Measurements from ENCODE around the gene TTC7B. TPM values are rescaled to one million over a fixed set of nuclear protein-coding genes. Genes with fewer than 3 reads are reported as not detected.

Gene TTC7B
- total RNA-seq, 2 donors from 2014 or later = 25.0 to 40.7 TPM

GRCh38 chr14:90731487-90731886 lies 84.7 kb downstream of the TTC7B start:
- intact Hi-C loops (cut with DNase I) = no loop called here
- TF ChIP-seq, protein P1, sequence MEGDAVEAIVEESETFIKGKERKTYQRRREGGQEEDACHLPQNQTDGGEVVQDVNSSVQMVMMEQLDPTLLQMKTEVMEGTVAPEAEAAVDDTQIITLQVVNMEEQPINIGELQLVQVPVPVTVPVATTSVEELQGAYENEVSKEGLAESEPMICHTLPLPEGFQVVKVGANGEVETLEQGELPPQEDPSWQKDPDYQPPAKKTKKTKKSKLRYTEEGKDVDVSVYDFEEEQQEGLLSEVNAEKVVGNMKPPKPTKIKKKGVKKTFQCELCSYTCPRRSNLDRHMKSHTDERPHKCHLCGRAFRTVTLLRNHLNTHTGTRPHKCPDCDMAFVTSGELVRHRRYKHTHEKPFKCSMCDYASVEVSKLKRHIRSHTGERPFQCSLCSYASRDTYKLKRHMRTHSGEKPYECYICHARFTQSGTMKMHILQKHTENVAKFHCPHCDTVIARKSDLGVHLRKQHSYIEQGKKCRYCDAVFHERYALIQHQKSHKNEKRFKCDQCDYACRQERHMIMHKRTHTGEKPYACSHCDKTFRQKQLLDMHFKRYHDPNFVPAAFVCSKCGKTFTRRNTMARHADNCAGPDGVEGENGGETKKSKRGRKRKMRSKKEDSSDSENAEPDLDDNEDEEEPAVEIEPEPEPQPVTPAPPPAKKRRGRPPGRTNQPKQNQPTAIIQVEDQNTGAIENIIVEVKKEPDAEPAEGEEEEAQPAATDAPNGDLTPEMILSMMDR (IDR thresholded peaks at IDR 0.05) = no peak
- TF ChIP-seq POLR2AphosphoS5 (IDR thresholded peaks at IDR 0.05) (no peak), POLR2A (IDR thresholded peaks at IDR 0.05) (no peak)
- Histone ChIP-seq H3K4me3 (no peak overlapping the region), H3K36me3 (no peaks in the 10 kb centered on the region), H3K9me3 (no peaks in the 10 kb centered on the region), H3K4me1 (replicated peaks) (peaks cover 4% of the 10 kb centered on the region), H3K27me3 (replicated peaks; ENCODE audit: insufficient read depth) (no peaks in the 10 kb centered on the region), H3K27ac (no peak overlapping the region)
- DNase-seq (ENCODE audit: low spot score) = peak; percentile 2
- WGBS = 93% methylated on average over 11 of the region's 11 CpGs

GRCh38 chr14:90730206-90730766 lies 85.9 kb downstream of the TTC7B start:
- Histone ChIP-seq H3K4me1 (replicated peaks) (peaks cover 4% of the 10 kb centered on the region), H3K27me3 (replicated peaks; ENCODE audit: insufficient read depth) (no peaks in the 10 kb centered on the region), H3K27ac (no peak overlapping the region), H3K36me3 (no peaks in the 10 kb centered on the region), H3K4me3 (no peak overlapping the region), H3K9me3 (no peaks in the 10 kb centered on the region)
- no peak for DNase-seq (ENCODE audit: low spot score)
- TF ChIP-seq, protein P1 (IDR thresholded peaks at IDR 0.05) = no peak
- no peak for TF ChIP-seq POLR2A (IDR thresholded peaks at IDR 0.05)
- no peak for TF ChIP-seq POLR2AphosphoS5 (IDR thresholded peaks at IDR 0.05)
- intact Hi-C loops (cut with DNase I) = no loop called here
- 96% methylated on average over 9 of the region's 9 CpGs for WGBS

GRCh38 chr14:90728951-90729350 lies 87.3 kb downstream of the TTC7B start:
- intact Hi-C loops (cut with DNase I) = no loop called here
- Histone ChIP-seq H3K27ac (no peak overlapping the region), H3K4me1 (replicated peaks) (peaks cover 4% of the 10 kb centered on the region), H3K4me3 (no peak overlapping the region), H3K9me3 (no peaks in the 10 kb centered on the region), H3K36me3 (no peaks in the 10 kb centered on the region), H3K27me3 (replicated peaks; ENCODE audit: insufficient read depth) (no peaks in the 10 kb centered on the region)
- 88% methylated on average over 5 of the region's 5 CpGs for WGBS
- TF ChIP-seq POLR2A (IDR thresholded peaks at IDR 0.05) (no peak), POLR2AphosphoS5 (IDR thresholded peaks at IDR 0.05) (no peak)
- TF ChIP-seq, protein P1 (IDR thresholded peaks at IDR 0.05) = no peak
- DNase-seq (ENCODE audit: low spot score) = no peak

- TF ChIP-seq, protein P1 (IDR thresholded peaks at IDR 0.05) = no peak
- TF ChIP-seq POLR2AphosphoS5 (IDR thresholded peaks at IDR 0.05) (no peak), POLR2A (IDR thresholded peaks at IDR 0.05) (no peak)
- Histone ChIP-seq H3K4me3 (no peak overlapping the region), H3K36me3 (no peaks in the 10 kb centered on the region), H3K4me1 (replicated peaks) (no peaks in the 10 kb centered on the region), H3K9me3 (no peaks in the 10 kb centered on the region), H3K27ac (peak overlapping the region in 1 of 2 donors; percentile 55), H3K27me3 (replicated peaks; ENCODE audit: insufficient read depth) (no peaks in the 10 kb centered on the region)
- 87% methylated on average over 13 of the region's 13 CpGs for WGBS
- intact Hi-C loops (cut with DNase I) = no loop called here
- no peak for DNase-seq (ENCODE audit: low spot score)
Measured at GRCh38 chr14:90727082-90727481, 89.1 kb downstream of the TTC7B start.

GRCh38 chr14:90726656-90727055 lies 89.6 kb downstream of the TTC7B start:
- no peaks in the 10 kb centered on the region for H3K27me3 ChIP-seq (replicated peaks; ENCODE audit: insufficient read depth)
- no peak overlapping the region for H3K4me3 ChIP-seq
- intact Hi-C loops (cut with DNase I) = no loop called here
- no peaks in the 10 kb centered on the region for H3K4me1 ChIP-seq (replicated peaks)
- no peaks in the 10 kb centered on the region for H3K9me3 ChIP-seq
- peak; percentile 88 for DNase-seq (ENCODE audit: low spot score)
- WGBS = 10% methylated on average over 9 of the region's 9 CpGs
- H3K36me3 ChIP-seq = no peaks in the 10 kb centered on the region
- no peak for TF ChIP-seq POLR2A (IDR thresholded peaks at IDR 0.05)
- peak; percentile 91 for TF ChIP-seq POLR2AphosphoS5 (IDR thresholded peaks at IDR 0.05)
- TF ChIP-seq, protein P1 (IDR thresholded peaks at IDR 0.05) = peak in 3 of 4 experiments; percentile 50 to 67 (median 67)
- H3K27ac ChIP-seq = peak overlapping the region in 1 of 2 donors; percentile 55

Measured in prostate gland (tissue), 2 donors.